Left lung (tissue), 10 donors: ENCODE measurements around the gene MYOM1. TPM values are rescaled to one million over a fixed set of nuclear protein-coding genes. Genes with fewer than 3 reads are reported as not detected.

Experiments used
- ATAC-seq: fragments of 200-7000 bp; cut with Tn5 transposase; one replicate; pipeline ENCODE4 v1.9.1; 2020; ENCODE audit warnings: moderate library complexity
- DNase-seq, 4 donors: peaks; one replicate each; pipeline ENCODE4 v3.0.0-alpha.2; 2013 to 2020
- H3K27ac ChIP-seq, 2 donors: fragments of 200-600 bp; sonication (generic) in 1 of 2; one replicate each; pipeline versions ENCODE4 v1.5.0 to v1.8.0; 2020 to 2021
- H3K27me3 ChIP-seq, 2 donors: fragments of 200-600 bp; sonication (generic) in 1 of 2; one replicate each; pipeline versions ENCODE4 v1.5.0 to v1.8.0; 2020 to 2021
- H3K36me3 ChIP-seq, 2 donors: fragments of 200-600 bp; sonication (generic) in 1 of 2; one replicate each; pipeline versions ENCODE4 v1.5.0 to v1.8.0; 2020 to 2021
- H3K4me1 ChIP-seq, 2 donors: fragments of 200-600 bp; one replicate each; pipeline ENCODE4 v1.8.0; 2021
- H3K4me3 ChIP-seq, 2 donors: fragments of 200-600 bp; sonication (generic) in 1 of 2; one replicate each; pipeline versions ENCODE4 v1.5.0 to v1.8.0; 2020 to 2021; ENCODE audit warnings: mild to moderate bottlenecking in 1 of 2
- H3K9me3 ChIP-seq, 2 donors: fragments of 200-600 bp; sonication (generic) in 1 of 2; one replicate each; pipeline versions ENCODE4 v1.5.0 to v1.8.0; 2020 to 2021
- intact Hi-C, 2 donors: fragments of 100-400 bp; cut with DNase I; formaldehyde crosslinking; loops; one replicate each; pipeline versions ENCODE4 v1.11.2 to v1.14.2; 2022
- polyA plus RNA-seq, 6 donors: library from polyadenylated mRNA; unstranded; fragments of 120-200 nt; gene quantifications; one replicate each; pipeline ENCODE4 v1.2.1, GENCODE V29; 2013; ENCODE audit not compliant: insufficient read length in 6 of 6
- total RNA-seq, 2 donors: library from RNA; stranded (reverse); fragmentation: NEBNext Ultra II Directional; extraction: Animal tissue kit (Norgen Biotek cat#: 25700); gene quantifications; one replicate each; pipeline ENCODE4 v1.2.1, GENCODE V29; 2021
- TF ChIP-seq, protein P1 (sequence below), 2 donors: fragments of 200-600 bp; sonication (generic) in 1 of 2; IDR thresholded peaks; one replicate each; pipeline versions ENCODE4 v1.5.0 to v1.8.0; 2021; ENCODE audit warnings: antibody characterized with exemption in 2 of 2
- donor health status: DM: no; HTN: yes; CAD: no.
- donor health status: DM: no; HTN: no; CAD: no.

MYOM1 gene
- total and polyA plus RNA-seq, 8 donors, result 1.5 to 4.5 (median 2.4) TPM

DNA sequence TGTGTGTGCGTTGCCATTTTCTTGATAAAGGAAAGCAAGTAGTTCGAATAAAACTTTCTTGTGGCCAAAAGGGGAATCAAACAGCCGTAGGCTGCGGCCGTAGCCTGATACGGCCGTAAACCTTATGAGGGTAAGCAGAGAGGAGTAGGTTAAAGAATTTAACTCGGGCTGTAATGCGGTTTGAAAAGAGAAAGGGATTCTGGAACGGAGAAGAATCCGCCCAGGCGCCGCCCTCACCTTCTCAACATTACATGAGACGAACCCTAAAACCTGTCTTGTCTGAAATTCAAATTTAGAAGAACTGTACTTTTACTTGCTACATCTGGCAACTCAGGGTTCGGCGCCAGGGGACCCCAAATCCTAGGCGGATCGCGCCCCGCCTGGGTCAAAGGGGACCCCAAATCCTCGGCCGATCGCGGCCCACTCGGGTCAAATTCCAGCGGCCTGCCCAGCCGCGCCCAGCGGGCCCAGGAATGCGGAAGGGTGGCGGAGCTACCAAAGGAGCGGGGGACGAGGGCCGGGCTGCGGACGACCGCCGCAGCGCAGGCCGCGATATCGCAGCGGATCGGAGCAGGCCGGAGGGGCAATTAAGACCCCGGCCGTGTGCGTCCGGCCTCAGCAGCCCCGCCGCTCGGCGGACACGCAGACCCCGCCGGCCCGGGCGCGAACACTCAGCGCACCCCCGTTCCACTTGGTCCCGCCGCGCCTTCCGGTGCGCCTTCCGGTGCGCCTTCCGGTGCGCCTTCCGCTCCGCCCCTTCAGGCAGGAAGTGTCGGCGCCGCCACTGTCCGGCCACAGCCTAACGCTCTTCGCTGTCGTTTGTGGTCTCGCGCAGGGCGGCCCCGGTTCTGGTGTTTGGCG, 41.8 kb upstream of the MYOM1 start, which contains the start of gene MYL12B:
Gene MYL12B (plus strand): TSS at position 761 of the 861 bp plus-strand sequence. CDS start 10,766 bp downstream, outside the sequence.
- intact Hi-C loops, result no loop called here
- H3K27ac ChIP-seq, result peak within 1 kb of the TSS; percentile 97 to 99
- no peaks in the 10 kb centered on the region for H3K27me3 ChIP-seq
- peak within 1 kb of the TSS; percentile 70 to 82 for H3K4me3 ChIP-seq
- H3K4me1 ChIP-seq, result peaks cover 24 to 66% of the 10 kb centered on the region in 2 donors
- peaks cover 0 to 29% of the 10 kb centered on the region in 2 donors for H3K36me3 ChIP-seq
- H3K9me3 ChIP-seq, result no peaks in the 10 kb centered on the region
- ATAC-seq, result peak; percentile 91
- TF ChIP-seq, protein P1, sequence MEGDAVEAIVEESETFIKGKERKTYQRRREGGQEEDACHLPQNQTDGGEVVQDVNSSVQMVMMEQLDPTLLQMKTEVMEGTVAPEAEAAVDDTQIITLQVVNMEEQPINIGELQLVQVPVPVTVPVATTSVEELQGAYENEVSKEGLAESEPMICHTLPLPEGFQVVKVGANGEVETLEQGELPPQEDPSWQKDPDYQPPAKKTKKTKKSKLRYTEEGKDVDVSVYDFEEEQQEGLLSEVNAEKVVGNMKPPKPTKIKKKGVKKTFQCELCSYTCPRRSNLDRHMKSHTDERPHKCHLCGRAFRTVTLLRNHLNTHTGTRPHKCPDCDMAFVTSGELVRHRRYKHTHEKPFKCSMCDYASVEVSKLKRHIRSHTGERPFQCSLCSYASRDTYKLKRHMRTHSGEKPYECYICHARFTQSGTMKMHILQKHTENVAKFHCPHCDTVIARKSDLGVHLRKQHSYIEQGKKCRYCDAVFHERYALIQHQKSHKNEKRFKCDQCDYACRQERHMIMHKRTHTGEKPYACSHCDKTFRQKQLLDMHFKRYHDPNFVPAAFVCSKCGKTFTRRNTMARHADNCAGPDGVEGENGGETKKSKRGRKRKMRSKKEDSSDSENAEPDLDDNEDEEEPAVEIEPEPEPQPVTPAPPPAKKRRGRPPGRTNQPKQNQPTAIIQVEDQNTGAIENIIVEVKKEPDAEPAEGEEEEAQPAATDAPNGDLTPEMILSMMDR (IDR thresholded peaks at IDR 0.05), result no peak
- DNase-seq, result peak; percentile 82 to 95 (median 86)

DNA sequence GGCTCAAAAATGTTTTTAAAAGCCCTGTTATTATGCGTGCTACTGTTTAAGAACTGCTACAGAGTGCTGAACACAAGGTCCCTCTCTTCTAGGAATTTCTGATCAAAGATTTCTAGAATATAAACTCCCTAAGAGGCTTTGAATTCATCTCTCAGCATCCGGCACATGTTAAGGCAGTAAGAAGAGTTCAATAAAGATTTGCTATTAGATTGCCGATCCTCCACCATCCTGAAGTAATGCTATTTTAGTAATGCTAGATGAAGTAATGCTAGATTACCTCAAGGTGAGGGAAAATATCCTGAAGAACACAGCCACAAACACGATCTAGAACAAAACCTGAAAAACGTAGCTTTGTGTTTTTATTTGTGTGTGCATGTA, 41.2 kb upstream of the MYOM1 start:
- TF ChIP-seq, protein P1 (IDR thresholded peaks at IDR 0.05), result no peak
- DNase-seq (no peak), ATAC-seq (no peak)
- H3K9me3 ChIP-seq, result no peaks in the 10 kb centered on the region
- peak overlapping the region; percentile 70 to 82 for H3K4me3 ChIP-seq
- H3K27ac ChIP-seq, result peak overlapping the region; percentile 97 to 99
- intact Hi-C loops, result no loop called here
- H3K4me1 ChIP-seq, result peaks cover 30 to 66% of the 10 kb centered on the region in 2 donors
- peaks cover 3 to 35% of the 10 kb centered on the region in 2 donors for H3K36me3 ChIP-seq
- no peaks in the 10 kb centered on the region for H3K27me3 ChIP-seq

DNA sequence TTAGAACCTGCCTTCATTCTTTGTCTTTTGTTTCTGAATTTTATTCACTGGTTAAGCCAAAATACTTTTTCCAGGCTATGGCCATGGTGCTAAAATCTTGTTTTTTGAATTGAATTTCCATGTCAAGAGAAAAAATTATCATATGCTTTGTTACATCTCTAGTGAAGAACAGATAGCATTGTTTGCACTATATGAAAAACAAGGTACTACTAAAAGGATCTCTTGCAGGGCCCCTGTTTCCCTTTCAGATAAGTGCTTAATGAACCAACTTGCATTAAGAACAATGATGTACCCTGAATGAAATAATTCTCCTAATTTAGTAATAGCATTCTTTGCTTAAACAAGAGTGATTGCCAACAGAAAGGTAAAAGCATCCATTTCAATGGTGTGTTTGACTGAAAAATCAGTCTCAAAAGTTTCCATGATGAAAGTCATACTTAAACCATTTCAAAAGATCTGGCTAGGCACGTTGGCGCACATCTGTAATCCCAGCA, 37.9 kb upstream of the MYOM1 start:
- TF ChIP-seq, protein P1 (IDR thresholded peaks at IDR 0.05), result no peak
- Histone ChIP-seq H3K27me3 (no peaks in the 10 kb centered on the region), H3K27ac (peak overlapping the region in 1 of 2 donors; percentile 78), H3K4me3 (no peak overlapping the region), H3K9me3 (no peaks in the 10 kb centered on the region), H3K4me1 (peaks cover 9 to 61% of the 10 kb centered on the region in 2 donors), H3K36me3 (peaks cover 8 to 66% of the 10 kb centered on the region in 2 donors)
- intact Hi-C loops, result no loop called here
- no peak for DNase-seq
- ATAC-seq, result no peak

DNA sequence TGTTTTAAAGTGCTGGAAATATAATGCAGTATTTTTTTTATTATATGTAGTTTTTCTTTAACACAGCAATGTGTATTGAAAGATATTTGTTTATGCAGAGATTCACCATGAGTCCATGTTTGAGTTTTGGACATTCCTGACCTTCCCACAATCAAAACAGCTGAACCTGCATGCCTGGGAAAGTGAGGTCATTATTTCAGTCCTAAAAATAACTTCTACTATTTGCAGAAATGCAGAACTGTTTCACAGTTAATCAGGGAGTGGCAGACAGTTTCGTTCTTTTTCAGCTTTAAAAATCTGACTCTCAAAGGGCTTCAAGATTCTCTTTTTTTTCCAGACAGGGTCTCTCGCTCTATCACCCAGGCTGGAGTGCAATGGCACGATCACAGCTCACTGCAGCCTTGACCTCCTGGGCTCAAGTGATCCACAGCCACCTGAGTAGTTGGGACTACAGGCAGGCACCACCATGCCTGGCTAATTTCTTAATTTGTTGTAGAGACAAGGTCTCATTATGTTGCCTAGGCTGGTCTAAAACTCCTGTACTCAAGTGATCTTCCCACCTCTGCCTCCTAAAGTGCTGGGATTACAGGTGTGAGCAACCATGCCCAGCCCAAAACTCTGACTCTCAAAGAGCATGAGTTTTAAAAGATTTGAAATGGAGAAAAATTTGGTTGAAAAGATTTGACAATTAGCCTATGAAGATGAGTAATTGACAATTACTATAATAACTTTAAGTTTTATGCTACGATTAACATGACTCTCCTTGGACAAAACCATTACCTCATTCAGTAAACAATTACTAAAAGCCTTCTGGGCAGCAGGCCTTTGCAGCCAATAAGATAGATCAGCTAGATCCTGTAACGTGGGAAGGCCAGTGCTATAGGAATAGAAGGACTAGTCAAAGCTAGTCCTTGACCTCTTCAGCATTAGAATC, 37.2 kb upstream of the MYOM1 start:
- H3K9me3 ChIP-seq, result no peaks in the 10 kb centered on the region
- H3K27ac ChIP-seq, result peak overlapping the region; percentile 46 to 78
- no peak overlapping the region for H3K4me3 ChIP-seq
- TF ChIP-seq, protein P1 (IDR thresholded peaks at IDR 0.05), result no peak
- H3K4me1 ChIP-seq, result peaks cover 9 to 68% of the 10 kb centered on the region in 2 donors
- DNase-seq (peak in 1 of 4 donors; percentile 22), ATAC-seq (peak; percentile 52)
- H3K27me3 ChIP-seq, result no peaks in the 10 kb centered on the region
- peaks cover 8 to 66% of the 10 kb centered on the region in 2 donors for H3K36me3 ChIP-seq
- intact Hi-C loops, result no loop called here
